Activated naive CD4-positive, alpha-beta T cell treated with anti-CD3 and anti-CD28 coated beads, Interleukin-2, amount 10 ng/mL, durations not matched to agents 7 days and 5 days (primary cell): ENCODE data around the gene MUCL3.
"Not testable (repeated sequence)": the region's sequence is repeated elsewhere in the genome, so short reads cannot be mapped to it uniquely, and the experiment has no call there.

Experiments
- CTCF ChIA-PET: fragments of 350-600 bp; sonication (Branson Sonifier 250); formaldehyde crosslinking; loops from one replicate; lab custom pipeline; 2021; ENCODE audit warnings: antibody characterized with exemption; lab: Charles Lee
- DNase-seq: peaks from one replicate; pipeline ENCODE4 v3.0.0-alpha.2; 2020
- H3K27ac Mint-ChIP-seq: one replicate; pipeline ENCODE4 v1.8.0; 2021; ENCODE audit warnings: mild to moderate bottlenecking, moderate library complexity, mixed read lengths
- H3K27me3 Mint-ChIP-seq: one replicate; pipeline ENCODE4 v1.8.0; 2021; ENCODE audit warnings: mild to moderate bottlenecking, mixed read lengths
- H3K36me3 Mint-ChIP-seq: one replicate; pipeline ENCODE4 v1.8.0; 2021; ENCODE audit warnings: mixed read lengths
- H3K4me1 Mint-ChIP-seq: one replicate; pipeline ENCODE4 v1.8.0; 2021; ENCODE audit warnings: mixed read lengths
- H3K4me3 Mint-ChIP-seq: one replicate; pipeline ENCODE4 v1.8.0; 2021; ENCODE audit warnings: mild to moderate bottlenecking, moderate library complexity, mixed read lengths
- H3K9me3 Mint-ChIP-seq: one replicate; pipeline ENCODE4 v1.8.0; 2021; ENCODE audit warnings: mixed read lengths

The MUCL3 gene

GRCh38 chr6:30902709-30903108, 38.1 kb upstream of the MUCL3 start:
- H3K4me1 Mint-ChIP-seq: peaks cover 13% of the 10 kb centered on the region
- no peak overlapping the region for H3K27ac Mint-ChIP-seq
- no peaks in the 10 kb centered on the region for H3K36me3 Mint-ChIP-seq
- peaks cover 11% of the 10 kb centered on the region for H3K27me3 Mint-ChIP-seq
- H3K4me3 Mint-ChIP-seq: no peak overlapping the region
- DNase-seq: no peak
- CTCF ChIA-PET: no interaction called here
- no peaks in the 10 kb centered on the region for H3K9me3 Mint-ChIP-seq

GRCh38 chr6:30903236-30903635, 37.5 kb upstream of the MUCL3 start:
- no peak overlapping the region for H3K27ac Mint-ChIP-seq
- H3K27me3 Mint-ChIP-seq: peaks cover 11% of the 10 kb centered on the region
- DNase-seq: no peak
- CTCF ChIA-PET: no interaction called here
- peaks cover 18% of the 10 kb centered on the region for H3K4me1 Mint-ChIP-seq
- no peak overlapping the region for H3K4me3 Mint-ChIP-seq
- H3K9me3 Mint-ChIP-seq: no peaks in the 10 kb centered on the region
- no peaks in the 10 kb centered on the region for H3K36me3 Mint-ChIP-seq

- H3K36me3 Mint-ChIP-seq: peaks cover 13% of the 10 kb centered on the region
- H3K27me3 Mint-ChIP-seq, DNase-seq, H3K27ac Mint-ChIP-seq, H3K9me3 Mint-ChIP-seq: not testable (repeated sequence)
- peaks cover 29% of the 10 kb centered on the region for H3K4me1 Mint-ChIP-seq
- peak overlapping the region; percentile 97 for H3K4me3 Mint-ChIP-seq
- CTCF ChIA-PET: interaction anchor here (1.0 to 3.4 kb wide), 8 partner anchors 9 to 190 kb away, joined by 3 to 11 read pairs (median 4); partner anchors contain the start of gene MDC1
These were observed 33.4 kb upstream of the MUCL3 start for GRCh38 chr6:30907290-30907757.

GRCh38 chr6:30907758-30908591, 32.8 kb upstream of the MUCL3 start, which contains the start of gene GTF2H4:
TSS of gene GTF2H4 (plus strand) at chr6:30908207.
- peak; percentile 98 for DNase-seq
- H3K9me3 Mint-ChIP-seq: no peaks in the 10 kb centered on the region
- peaks cover 25% of the 10 kb centered on the region for H3K4me1 Mint-ChIP-seq
- no peaks in the 10 kb centered on the region for H3K27me3 Mint-ChIP-seq
- peak within 1 kb of the TSS; percentile 71 for H3K27ac Mint-ChIP-seq
- peaks cover 20% of the 10 kb centered on the region for H3K36me3 Mint-ChIP-seq
- peak within 1 kb of the TSS; percentile 97 for H3K4me3 Mint-ChIP-seq
- CTCF ChIA-PET: interaction anchor here (0.8 to 3.4 kb wide), 8 partner anchors 8 to 191 kb away, joined by 3 to 11 read pairs (median 4); partner anchors contain the start of gene MDC1

GRCh38 chr6:30908700-30909099, 32.1 kb upstream of the MUCL3 start:
- peaks cover 22% of the 10 kb centered on the region for H3K36me3 Mint-ChIP-seq
- peak overlapping the region; percentile 97 for H3K4me3 Mint-ChIP-seq
- no peak for DNase-seq
- CTCF ChIA-PET: interaction anchor here (0.8 to 3.4 kb wide), 3 partner anchors 10 to 171 kb away, joined by 3 to 11 read pairs (median 4); no protein-coding TSS in a partner anchor
- no peaks in the 10 kb centered on the region for H3K27me3 Mint-ChIP-seq
- H3K9me3 Mint-ChIP-seq: no peaks in the 10 kb centered on the region
- H3K27ac Mint-ChIP-seq: no peak overlapping the region
- peaks cover 32% of the 10 kb centered on the region for H3K4me1 Mint-ChIP-seq

- peaks cover 22% of the 10 kb centered on the region for H3K36me3 Mint-ChIP-seq
- H3K9me3 Mint-ChIP-seq, H3K27me3 Mint-ChIP-seq, H3K4me3 Mint-ChIP-seq, H3K27ac Mint-ChIP-seq, DNase-seq: not testable (repeated sequence)
- peaks cover 42% of the 10 kb centered on the region for H3K4me1 Mint-ChIP-seq
- CTCF ChIA-PET: interaction anchor here (0.9 to 11.3 kb wide), 3 partner anchors 82 to 172 kb away, joined by 3 to 202 read pairs (median 11); no protein-coding TSS in a partner anchor
These were observed 30.3 kb upstream of the MUCL3 start for GRCh38 chr6:30910473-30910872.

GRCh38 chr6:30912746-30913520, 27.8 kb upstream of the MUCL3 start:
- CTCF ChIA-PET: interaction anchor here (1.0 to 11.3 kb wide), 9 partner anchors 23 to 429 kb away, joined by 3 to 202 read pairs (median 4); partner anchors contain the start of gene DDR1
- peaks cover 40% of the 10 kb centered on the region for H3K4me1 Mint-ChIP-seq

GRCh38 chr6:30913721-30914075, 27.1 kb upstream of the MUCL3 start:
- peak overlapping the region; percentile 88 for H3K4me3 Mint-ChIP-seq
- peaks cover 33% of the 10 kb centered on the region for H3K4me1 Mint-ChIP-seq
- no peak for DNase-seq
- H3K27me3 Mint-ChIP-seq: no peaks in the 10 kb centered on the region
- no peaks in the 10 kb centered on the region for H3K9me3 Mint-ChIP-seq
- CTCF ChIA-PET: interaction anchor here (0.7 to 11.3 kb wide), 12 partner anchors 29 to 430 kb away, joined by 3 to 202 read pairs (median 4); partner anchors contain the start of gene DDR1
- H3K36me3 Mint-ChIP-seq: peaks cover 26% of the 10 kb centered on the region
- peak overlapping the region; percentile 51 for H3K27ac Mint-ChIP-seq

More at GRCh38 chr6:30912746-30913520, 27.8 kb upstream of the MUCL3 start:
- Mint-ChIP-seq H3K36me3 (peaks cover 26% of the 10 kb centered on the region), H3K4me3 (peak overlapping the region; percentile 88), H3K27me3 (no peaks in the 10 kb centered on the region), H3K27ac (no peak overlapping the region), H3K9me3 (no peaks in the 10 kb centered on the region)
- no peak for DNase-seq

GRCh38 chr6:30914076-30914853, 26.5 kb upstream of the MUCL3 start, which contains the start of gene VARS2:
TSS of gene VARS2 (plus strand) at chr6:30914238. CDS start at chr6:30914837, 599 bp downstream.
- Mint-ChIP-seq H3K4me3 (peak within 1 kb of the TSS; percentile 88), H3K27me3 (no peaks in the 10 kb centered on the region), H3K36me3 (peaks cover 26% of the 10 kb centered on the region), H3K27ac (peak within 1 kb of the TSS; percentile 90), H3K4me1 (peaks cover 27% of the 10 kb centered on the region), H3K9me3 (no peaks in the 10 kb centered on the region)
- peak; percentile 89 for DNase-seq
- CTCF ChIA-PET: interaction anchor here (0.7 to 11.3 kb wide), 23 partner anchors 8 to 431 kb away, joined by 3 to 202 read pairs (median 4); partner anchors contain the start of genes DDR1 and MUCL3

GRCh38 chr6:30914854-30915590, 25.8 kb upstream of the MUCL3 start:
- peak; percentile 30 for DNase-seq
- no peaks in the 10 kb centered on the region for H3K9me3 Mint-ChIP-seq
- CTCF ChIA-PET: interaction anchor here (0.8 to 11.3 kb wide), 21 partner anchors 9 to 213 kb away, joined by 3 to 202 read pairs (median 4); partner anchors contain the start of gene MUCL3

GRCh38 chr6:30915591-30915946, 25.2 kb upstream of the MUCL3 start:
- H3K4me3 Mint-ChIP-seq: peak overlapping the region; percentile 88
- peak overlapping the region; percentile 82 for H3K27ac Mint-ChIP-seq
- peaks cover 26% of the 10 kb centered on the region for H3K4me1 Mint-ChIP-seq
- peaks cover 31% of the 10 kb centered on the region for H3K36me3 Mint-ChIP-seq
- H3K27me3 Mint-ChIP-seq: no peaks in the 10 kb centered on the region
- DNase-seq: no peak
- CTCF ChIA-PET: interaction anchor here (0.6 to 11.3 kb wide), 21 partner anchors 8 to 212 kb away, joined by 3 to 202 read pairs (median 4); partner anchors contain the start of gene MUCL3
- no peaks in the 10 kb centered on the region for H3K9me3 Mint-ChIP-seq

More at GRCh38 chr6:30914854-30915590, 25.8 kb upstream of the MUCL3 start:
- peak overlapping the region; percentile 88 for H3K4me3 Mint-ChIP-seq
- H3K36me3 Mint-ChIP-seq: peaks cover 29% of the 10 kb centered on the region
- H3K27ac Mint-ChIP-seq: peak overlapping the region; percentile 90
- H3K4me1 Mint-ChIP-seq: peaks cover 26% of the 10 kb centered on the region
- no peaks in the 10 kb centered on the region for H3K27me3 Mint-ChIP-seq

- Mint-ChIP-seq H3K9me3 (no peaks in the 10 kb centered on the region), H3K27me3 (no peaks in the 10 kb centered on the region), H3K4me3 (no peak overlapping the region), H3K27ac (no peak overlapping the region), H3K36me3 (peaks cover 26% of the 10 kb centered on the region), H3K4me1 (peaks cover 26% of the 10 kb centered on the region)
- CTCF ChIA-PET: interaction anchor here (0.7 to 11.3 kb wide), 4 partner anchors 60 to 166 kb away, joined by 3 to 202 read pairs (median 5); no protein-coding TSS in a partner anchor
- no peak for DNase-seq
These were observed 23.7 kb upstream of the MUCL3 start for GRCh38 chr6:30917041-30917440.
